ENCODE results near the gene ABHD10.

Gene ABHD10

DNA sequence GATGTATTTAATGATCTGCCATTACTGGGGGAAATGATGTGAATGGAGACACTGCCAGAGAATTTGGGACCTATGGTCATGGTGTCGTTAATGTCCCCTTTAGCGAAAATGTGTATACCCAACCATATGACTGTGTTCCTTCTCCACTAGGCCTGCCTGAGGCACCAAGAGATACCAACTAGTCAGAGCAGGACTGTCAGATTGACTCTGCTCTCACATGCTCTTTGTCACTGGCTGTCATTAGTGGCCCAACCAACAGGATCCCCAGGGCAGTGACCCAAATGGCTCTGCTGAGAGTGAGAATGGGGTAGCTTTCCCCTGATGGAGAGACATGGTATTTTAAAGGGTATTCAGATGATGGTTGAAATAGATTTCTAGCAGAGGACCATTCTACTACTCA lies 22.7 kb downstream of the ABHD10 start:
- no peak for TF ChIP-seq ZNF274 (IDR thresholded peaks at IDR 0.05; ENCODE audit: low read depth, low read length)
- H3K4me3 ChIP-seq (ENCODE audit: low read length) = no peak overlapping the region

DNA sequence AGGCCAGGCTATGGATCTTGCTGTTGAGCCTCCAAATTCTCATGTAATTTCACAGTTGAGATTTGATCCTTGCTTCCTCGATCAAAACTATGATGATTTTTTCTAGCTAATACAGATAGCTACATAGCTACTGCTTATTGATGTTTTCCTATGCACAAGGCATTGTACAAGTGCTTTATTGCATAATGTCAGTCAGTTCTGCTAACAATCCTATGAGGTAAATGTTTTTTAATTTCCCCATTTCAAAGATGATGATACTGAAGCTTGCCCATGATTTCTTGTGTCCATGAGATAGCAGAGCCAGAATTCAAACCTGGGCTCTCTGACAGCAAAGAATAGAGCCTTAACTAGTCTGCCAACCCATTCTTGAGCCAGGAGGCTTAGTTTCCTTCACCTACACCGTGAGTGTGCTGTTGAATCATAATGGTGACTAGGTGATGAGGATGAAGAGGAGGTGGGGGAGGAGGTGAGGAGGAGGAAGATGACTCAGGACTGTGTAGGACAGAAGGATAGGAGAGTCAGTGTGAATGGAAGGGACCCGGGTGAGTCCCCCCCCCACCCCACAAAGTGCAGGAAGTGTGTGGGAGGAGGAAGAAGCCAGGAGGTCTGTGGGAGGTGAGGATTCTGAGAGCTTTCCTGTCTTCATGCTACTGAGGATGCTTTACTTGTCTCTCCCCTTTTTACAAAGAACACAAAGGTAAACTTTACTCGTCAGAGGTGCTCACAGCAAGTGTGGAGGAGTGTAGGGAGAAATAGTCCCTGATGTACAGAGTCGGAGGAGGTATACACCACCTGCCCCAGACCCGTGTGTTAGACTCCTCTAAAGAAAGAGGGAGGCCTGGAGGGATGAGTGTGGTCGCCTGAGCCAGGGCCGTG lies 23.5 kb downstream of the ABHD10 start:
- H3K4me3 ChIP-seq (ENCODE audit: low read length) = no peak overlapping the region
- TF ChIP-seq ZNF274 (IDR thresholded peaks at IDR 0.05; ENCODE audit: low read depth, low read length) = no peak

DNA sequence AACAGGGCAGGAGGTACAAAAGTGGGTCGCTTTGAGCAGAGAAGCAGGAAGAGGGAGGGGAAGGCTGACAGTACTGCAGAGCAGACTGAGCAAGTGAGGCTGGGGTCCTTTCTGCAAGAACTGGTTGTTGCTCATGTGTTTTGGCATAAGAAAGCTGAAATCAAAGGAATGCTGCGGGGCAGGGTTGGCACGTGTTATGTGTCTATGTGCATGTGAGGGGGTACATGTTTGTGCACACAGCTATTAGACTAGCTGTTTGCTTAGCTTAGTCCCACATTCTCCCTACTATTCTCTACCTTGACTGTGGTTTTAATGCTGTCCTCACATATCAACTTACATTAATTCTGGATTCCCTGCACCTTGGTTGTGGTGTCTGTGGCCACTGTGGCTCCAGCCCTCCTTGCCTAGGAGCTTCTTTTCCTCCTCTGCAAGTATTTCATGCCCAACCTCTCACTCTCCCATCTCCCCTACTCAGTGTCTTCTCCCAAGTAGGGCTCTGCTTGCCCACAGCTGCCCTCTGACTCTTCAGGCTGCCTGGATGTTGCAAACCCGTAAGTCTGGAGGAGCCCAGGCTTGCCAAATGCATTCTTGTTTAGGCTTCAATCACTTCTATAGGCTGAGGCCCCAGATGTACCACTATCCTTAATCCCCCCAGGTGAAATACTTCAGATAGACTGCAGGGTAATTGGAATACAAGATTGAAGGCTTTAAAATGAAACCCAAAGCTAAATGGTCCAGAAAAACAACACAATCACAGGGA lies 24.7 kb downstream of the ABHD10 start:
- no peak for TF ChIP-seq ZNF274 (IDR thresholded peaks at IDR 0.05; ENCODE audit: low read depth, low read length)
- H3K4me3 ChIP-seq (ENCODE audit: low read length) = no peak overlapping the region

DNA sequence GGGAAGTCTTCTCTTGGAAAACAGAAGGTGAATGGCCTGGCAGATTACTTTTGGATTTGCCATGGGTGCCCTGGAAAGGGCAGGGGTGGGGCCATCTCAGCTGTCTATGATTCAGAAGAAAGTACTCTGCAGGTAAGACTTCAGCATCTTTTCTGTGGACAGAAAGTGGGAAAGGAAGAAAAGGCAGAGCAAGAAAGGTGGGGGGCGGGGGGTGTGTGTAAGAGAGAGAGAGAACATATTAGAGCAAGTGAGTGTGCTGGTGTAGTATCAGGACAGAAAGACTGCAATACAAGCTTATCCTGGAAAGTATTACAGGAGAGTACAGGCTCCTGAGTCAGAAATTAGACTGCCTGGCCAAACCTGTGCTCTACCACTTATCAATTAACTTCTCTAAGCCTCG lies 25.4 kb downstream of the ABHD10 start:
- H3K4me3 ChIP-seq (ENCODE audit: low read length) = no peak overlapping the region
- TF ChIP-seq ZNF274 (IDR thresholded peaks at IDR 0.05; ENCODE audit: low read depth, low read length) = no peak

DNA sequence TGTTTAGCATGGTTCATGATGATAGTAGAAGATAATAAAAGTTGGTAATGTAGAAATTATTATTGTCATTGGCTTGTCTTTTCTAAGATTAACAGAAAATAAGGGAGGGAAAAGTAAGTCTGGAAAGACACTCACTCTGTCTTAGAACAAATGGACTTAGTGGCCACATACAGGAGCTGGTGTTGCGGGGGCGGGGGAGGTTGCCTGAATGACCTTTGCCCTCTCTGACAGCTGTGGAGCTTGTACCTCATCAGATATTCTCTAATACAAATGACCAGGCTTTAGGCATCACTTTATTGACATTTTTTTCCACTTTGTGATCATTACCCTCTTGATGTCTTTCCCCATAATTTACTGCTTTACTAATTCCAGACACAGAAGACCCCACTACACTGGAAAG lies 25.8 kb downstream of the ABHD10 start:
- no peak overlapping the region for H3K4me3 ChIP-seq (ENCODE audit: low read length)
- no peak for TF ChIP-seq ZNF274 (IDR thresholded peaks at IDR 0.05; ENCODE audit: low read depth, low read length)

DNA sequence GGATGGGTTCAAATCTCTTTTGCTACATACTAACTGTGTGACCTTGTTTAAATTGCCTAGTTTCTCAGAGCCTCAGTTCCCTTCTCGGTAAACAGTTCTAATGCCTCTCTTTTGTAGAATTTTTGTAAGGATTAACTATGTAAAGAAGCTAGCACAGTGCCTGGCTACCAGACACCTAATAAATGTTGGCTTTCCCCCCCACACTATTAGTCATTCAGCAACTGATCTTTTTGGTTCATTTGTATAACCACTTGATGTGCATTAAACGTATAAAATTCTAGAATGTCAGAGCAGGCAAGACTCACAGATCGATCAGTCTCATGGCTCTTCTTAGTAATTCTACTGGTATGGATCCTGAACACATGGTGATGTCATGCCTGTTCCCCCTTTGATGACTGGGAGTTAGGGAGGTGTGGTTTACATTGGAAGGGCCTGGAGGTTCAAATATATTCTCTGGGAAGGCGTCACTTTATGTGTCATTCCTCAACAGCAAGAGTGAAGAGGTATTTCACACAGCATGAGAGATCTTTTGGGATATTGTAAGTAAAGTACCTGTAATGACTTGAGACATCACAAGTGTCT lies 26.4 kb downstream of the ABHD10 start:
- H3K4me3 ChIP-seq (ENCODE audit: low read length) = no peak overlapping the region
- TF ChIP-seq ZNF274 (IDR thresholded peaks at IDR 0.05; ENCODE audit: low read depth, low read length) = no peak

DNA sequence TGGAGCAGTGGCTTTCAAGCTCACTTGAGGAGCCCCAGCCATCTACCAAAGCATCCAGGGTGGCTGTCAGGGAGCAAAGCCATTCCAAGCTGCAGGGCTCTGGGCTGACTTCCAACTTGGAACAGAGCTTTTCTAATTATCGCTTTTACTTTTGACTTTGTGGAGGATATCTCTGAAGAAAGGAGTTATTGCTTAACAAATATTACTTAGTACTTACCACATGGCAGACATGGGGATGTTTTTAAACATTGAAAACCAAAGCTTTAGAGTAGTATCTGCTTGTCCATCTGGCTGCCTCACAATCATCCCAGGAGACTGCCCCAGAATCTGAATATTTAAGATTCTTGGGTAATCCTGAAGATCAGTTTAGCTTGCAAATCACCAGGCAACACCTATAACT lies 28.8 kb downstream of the ABHD10 start:
- no peak for TF ChIP-seq ZNF274 (IDR thresholded peaks at IDR 0.05; ENCODE audit: low read depth, low read length)

DNA sequence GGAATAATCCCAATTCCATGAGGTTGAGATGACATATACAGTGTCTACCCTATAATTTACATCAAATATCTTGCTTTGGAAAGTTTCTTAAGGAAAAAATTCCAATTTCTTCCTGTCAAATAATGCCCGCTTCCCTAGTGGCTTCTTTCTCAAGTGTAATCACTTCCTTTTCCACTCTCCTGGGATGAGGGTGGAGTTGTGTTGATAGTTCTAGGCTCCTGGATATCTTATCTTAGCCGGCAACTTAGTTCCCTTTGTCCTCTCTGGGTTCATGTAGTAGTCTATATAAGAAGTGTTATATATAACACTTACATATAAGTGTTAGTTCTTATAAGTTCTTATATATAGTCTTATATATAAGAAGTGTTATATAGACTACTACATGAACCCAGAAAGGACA lies 30.8 kb downstream of the ABHD10 start:
- no peak overlapping the region for H3K4me3 ChIP-seq (ENCODE audit: low read length)
- TF ChIP-seq ZNF274 (IDR thresholded peaks at IDR 0.05; ENCODE audit: low read depth, low read length) = no peak

More for the DNA sequence above, 28.8 kb downstream of the ABHD10 start:
- H3K4me3 ChIP-seq (ENCODE audit: low read length) = no peak overlapping the region

DNA sequence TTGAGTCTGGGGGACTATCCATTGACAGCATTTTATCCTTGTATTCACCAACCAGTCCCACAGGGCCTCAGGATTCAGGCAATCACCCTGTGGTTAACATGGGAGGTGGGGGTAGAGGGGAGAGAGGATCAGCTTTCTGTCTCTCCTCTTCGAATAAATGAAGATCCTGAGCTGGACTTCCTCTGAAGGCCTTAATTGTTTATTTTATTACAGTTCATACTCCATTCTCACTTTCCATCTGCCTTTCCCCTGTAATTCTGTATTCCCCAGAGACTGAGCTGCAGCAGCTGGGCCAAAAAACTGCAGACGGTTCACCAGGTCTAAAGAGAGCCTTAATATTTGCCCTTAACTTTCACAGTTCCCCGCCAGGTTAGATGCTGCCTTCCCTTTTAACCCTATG lies 31.8 kb downstream of the ABHD10 start:
- no peak for TF ChIP-seq ZNF274 (IDR thresholded peaks at IDR 0.05; ENCODE audit: low read depth, low read length)
- H3K4me3 ChIP-seq (ENCODE audit: low read length) = no peak overlapping the region

DNA sequence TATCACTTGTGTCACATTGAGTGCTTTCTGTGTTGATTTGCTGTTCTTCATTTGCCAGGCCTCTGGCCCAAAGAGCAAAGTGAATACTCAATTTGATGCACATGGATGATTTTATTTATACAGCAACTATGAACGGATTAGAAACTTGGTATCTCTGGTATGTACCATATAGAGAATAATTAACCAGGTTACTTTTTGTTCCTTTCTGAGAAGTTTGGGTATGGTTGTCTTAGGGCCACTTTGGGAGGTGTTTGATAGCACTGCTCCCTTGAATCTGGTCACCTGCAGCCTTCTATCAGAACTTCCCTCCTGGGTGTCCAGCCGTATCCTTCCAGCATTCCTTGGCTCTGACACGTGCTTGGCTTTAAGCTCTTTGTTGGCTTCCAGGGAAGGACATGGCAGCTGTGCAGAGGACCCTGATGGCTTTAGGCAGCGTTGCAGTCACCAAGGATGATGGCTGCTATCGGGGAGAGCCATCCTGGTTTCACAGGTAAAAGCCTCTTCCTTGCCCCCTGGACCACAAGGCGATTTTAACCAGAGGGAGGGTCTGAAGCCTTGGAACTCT lies 32.6 kb downstream of the ABHD10 start:
- H3K4me3 ChIP-seq (ENCODE audit: low read length) = no peak overlapping the region
- no peak for TF ChIP-seq ZNF274 (IDR thresholded peaks at IDR 0.05; ENCODE audit: low read depth, low read length)

DNA sequence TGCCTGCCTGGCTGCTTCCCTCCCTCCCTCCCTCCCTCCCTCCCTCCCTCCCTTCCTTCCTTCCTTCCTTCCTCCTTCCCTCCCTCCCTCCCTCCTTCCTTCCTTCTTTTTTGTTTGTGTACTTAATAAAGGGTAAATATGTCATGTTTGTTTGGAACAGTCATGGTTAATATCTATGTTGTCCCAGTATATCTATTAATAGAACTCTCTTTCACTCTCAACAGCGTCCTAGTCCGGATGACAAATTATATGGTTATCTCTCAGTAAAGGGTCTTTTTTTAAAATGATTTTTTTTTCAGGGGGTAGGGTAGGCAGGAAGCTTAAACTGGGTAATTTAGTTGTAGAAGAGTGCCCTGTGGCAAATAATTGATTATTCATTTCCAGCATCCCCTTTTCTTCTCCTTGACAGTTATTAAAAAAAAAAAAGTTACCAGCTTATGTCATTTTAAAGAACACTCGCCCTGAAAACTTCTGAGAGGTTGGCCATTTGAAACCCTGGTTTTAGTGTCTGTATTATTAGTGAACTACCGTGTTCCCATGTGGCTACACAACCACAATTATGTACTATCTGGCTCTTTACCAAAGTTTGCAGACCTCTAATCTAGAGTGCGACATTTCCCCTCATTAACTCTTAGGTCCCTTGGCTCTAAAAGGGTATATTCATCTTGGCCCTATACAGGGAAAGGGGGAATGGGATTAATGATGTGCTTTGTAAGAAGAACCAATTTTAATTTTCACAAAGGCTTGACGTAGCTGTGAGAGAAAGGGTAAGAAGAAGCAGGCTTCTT lies 33.6 kb downstream of the ABHD10 start:
- no peak overlapping the region for H3K4me3 ChIP-seq (ENCODE audit: low read length)
- no peak for TF ChIP-seq ZNF274 (IDR thresholded peaks at IDR 0.05; ENCODE audit: low read depth, low read length)

DNA sequence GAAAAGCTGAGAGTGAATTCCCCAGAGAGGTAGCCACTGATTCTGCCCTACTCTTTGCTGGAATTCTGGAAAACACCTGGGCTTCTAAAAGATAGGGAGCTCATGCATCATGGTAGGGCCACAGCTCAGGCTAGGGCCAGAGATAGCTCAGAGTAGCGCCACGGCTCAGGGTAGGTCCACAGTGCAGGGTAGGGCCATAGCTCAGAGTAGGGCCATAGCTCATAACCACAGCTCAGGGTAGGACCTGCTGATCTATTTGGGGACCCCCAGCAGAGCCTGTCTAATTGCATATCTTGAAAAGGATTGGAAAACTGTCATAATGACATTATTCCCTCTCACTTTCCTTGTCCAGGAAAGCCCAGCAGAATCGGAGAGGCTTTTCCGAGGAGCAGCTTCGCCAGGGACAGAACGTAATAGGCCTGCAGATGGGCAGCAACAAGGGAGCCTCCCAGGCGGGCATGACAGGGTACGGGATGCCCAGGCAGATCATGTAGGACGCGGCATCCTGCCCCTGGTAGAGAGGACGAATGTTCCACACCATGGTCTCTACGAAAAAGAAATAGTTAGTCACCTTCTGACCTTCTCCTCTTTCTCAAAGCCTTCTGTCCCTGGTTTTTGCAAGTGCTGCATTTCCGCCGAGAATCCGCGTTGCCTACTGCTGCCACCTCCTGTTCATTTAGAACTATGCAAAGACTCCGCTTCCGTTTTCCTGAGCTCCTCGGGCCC lies 34.4 kb downstream of the ABHD10 start:
- no peak overlapping the region for H3K4me3 ChIP-seq (ENCODE audit: low read length)
- TF ChIP-seq ZNF274 (IDR thresholded peaks at IDR 0.05; ENCODE audit: low read depth, low read length) = no peak

DNA sequence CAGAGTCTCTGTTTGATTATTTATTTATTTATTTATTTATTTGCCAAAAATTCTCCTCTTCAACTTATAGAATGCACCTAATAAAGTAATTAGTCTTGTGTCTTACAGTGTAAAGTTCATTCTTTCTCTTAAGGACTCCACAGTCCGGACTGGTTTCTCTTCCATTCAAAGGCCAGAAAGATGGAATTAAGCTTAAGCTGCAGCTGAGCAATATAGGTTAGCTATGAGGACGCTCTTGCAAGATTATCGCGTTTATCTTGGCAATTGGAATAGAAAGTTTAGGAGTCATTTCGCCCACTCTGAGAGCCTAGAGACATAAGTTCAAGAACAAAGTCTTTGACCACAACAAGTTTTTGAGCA lies 34.9 kb downstream of the ABHD10 start:
- H3K4me3 ChIP-seq (ENCODE audit: low read length) = no peak overlapping the region
- TF ChIP-seq ZNF274 (IDR thresholded peaks at IDR 0.05; ENCODE audit: low read depth, low read length) = no peak
